Osteoblast (primary cell): Measurements from ENCODE around the gene CGREF1. TPM values are rescaled to one million over a fixed set of nuclear protein-coding genes. Genes with fewer than 3 reads are reported as not detected.
A peak's percentile ranks its signal among the peaks of the same experiment; 100 is the strongest.

Experiments
- DNase-seq: peaks from one replicate; pipeline ENCODE4 v3.0.0; 2011; ENCODE audit warnings: low spot score, mixed read lengths; ENCODE audit not compliant: insufficient read length; ENCODE audit errors: missing footprints
- H2AFZ ChIP-seq: 2 replicates; pipeline ENCODE4 v1.6.0; 2011; ENCODE audit warnings: mild to moderate bottlenecking, low read length
- H3K27ac ChIP-seq: 2 replicates; pipeline ENCODE4 v1.5.1; 2011; ENCODE audit warnings: mild to moderate bottlenecking, low read depth, low read length, moderate library complexity
- H3K27me3 ChIP-seq: 2 replicates; pipeline ENCODE4 v1.6.0; 2012; ENCODE audit warnings: mild to moderate bottlenecking, control low read depth, inconsistent platforms, low read length, moderate library complexity; ENCODE audit not compliant: insufficient read depth
- H3K36me3 ChIP-seq: 2 replicates; pipeline ENCODE4 v1.5.1; 2011; ENCODE audit warnings: mild to moderate bottlenecking, low read length, control low read depth, moderate library complexity; ENCODE audit not compliant: insufficient read depth
- H3K4me1 ChIP-seq: 2 replicates; pipeline ENCODE4 v1.5.1; 2011; ENCODE audit warnings: mild to moderate bottlenecking, low read length, control low read depth, moderate library complexity; ENCODE audit not compliant: insufficient read depth
- H3K4me2 ChIP-seq: 2 replicates; pipeline ENCODE4 v1.6.0; 2011; ENCODE audit warnings: mild to moderate bottlenecking, low read length; ENCODE audit not compliant: insufficient read depth
- H3K4me3 ChIP-seq: fragments of 200-600 bp; sonication (generic); 3 replicates; pipeline ENCODE4 v1.5.1; 2012; ENCODE audit warnings: mild to moderate bottlenecking, low read length, inconsistent platforms; ENCODE audit not compliant: insufficient read depth
- H3K79me2 ChIP-seq: 2 replicates; pipeline ENCODE4 v1.6.0; 2012; ENCODE audit warnings: mild to moderate bottlenecking, low read length, control low read depth, inconsistent platforms; ENCODE audit not compliant: insufficient read depth
- H3K9me3 ChIP-seq: 2 replicates; pipeline ENCODE4 v1.5.1; 2011; ENCODE audit warnings: low read depth, low read length, control low read depth
- H4K20me1 ChIP-seq: 2 replicates; pipeline ENCODE4 v1.6.0; 2012; ENCODE audit warnings: mild to moderate bottlenecking, low read length, control low read depth; ENCODE audit not compliant: insufficient read depth
- total RNA-seq: library from RNA; depleted of rRNA; stranded (reverse); fragments of >200 nt; gene quantifications from 2 replicates; pipeline ENCODE4 v1.2.3, GENCODE V29; 2012
- TF ChIP-seq, protein P1 (sequence below): IDR thresholded peaks from 2 replicates; pipeline ENCODE4 v1.5.1; 2011; ENCODE audit warnings: mild to moderate bottlenecking, low read depth, low read length, moderate library complexity; ENCODE audit errors: extremely low read depth

Gene CGREF1
- total RNA-seq, 1 donor = 14.5 TPM

GRCh38 chr2:27093430-27094352 is 25.2 kb downstream of the CGREF1 start:
- H3K27ac ChIP-seq = no peak overlapping the region
- H3K4me1 ChIP-seq = peaks cover 5% of the 10 kb centered on the region
- H3K9me3 ChIP-seq = no peaks in the 10 kb centered on the region
- H3K36me3 ChIP-seq = no peaks in the 10 kb centered on the region
- H2AFZ ChIP-seq = no peak overlapping the region
- DNase-seq = peak; percentile 64
- no peaks in the 10 kb centered on the region for H3K79me2 ChIP-seq
- TF ChIP-seq, protein P1, sequence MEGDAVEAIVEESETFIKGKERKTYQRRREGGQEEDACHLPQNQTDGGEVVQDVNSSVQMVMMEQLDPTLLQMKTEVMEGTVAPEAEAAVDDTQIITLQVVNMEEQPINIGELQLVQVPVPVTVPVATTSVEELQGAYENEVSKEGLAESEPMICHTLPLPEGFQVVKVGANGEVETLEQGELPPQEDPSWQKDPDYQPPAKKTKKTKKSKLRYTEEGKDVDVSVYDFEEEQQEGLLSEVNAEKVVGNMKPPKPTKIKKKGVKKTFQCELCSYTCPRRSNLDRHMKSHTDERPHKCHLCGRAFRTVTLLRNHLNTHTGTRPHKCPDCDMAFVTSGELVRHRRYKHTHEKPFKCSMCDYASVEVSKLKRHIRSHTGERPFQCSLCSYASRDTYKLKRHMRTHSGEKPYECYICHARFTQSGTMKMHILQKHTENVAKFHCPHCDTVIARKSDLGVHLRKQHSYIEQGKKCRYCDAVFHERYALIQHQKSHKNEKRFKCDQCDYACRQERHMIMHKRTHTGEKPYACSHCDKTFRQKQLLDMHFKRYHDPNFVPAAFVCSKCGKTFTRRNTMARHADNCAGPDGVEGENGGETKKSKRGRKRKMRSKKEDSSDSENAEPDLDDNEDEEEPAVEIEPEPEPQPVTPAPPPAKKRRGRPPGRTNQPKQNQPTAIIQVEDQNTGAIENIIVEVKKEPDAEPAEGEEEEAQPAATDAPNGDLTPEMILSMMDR = no peak
- H3K27me3 ChIP-seq = no peaks in the 10 kb centered on the region
- no peak overlapping the region for H3K4me2 ChIP-seq
- no peak overlapping the region for H3K4me3 ChIP-seq
- H4K20me1 ChIP-seq = no peaks in the 10 kb centered on the region

- Histone ChIP-seq H2AFZ (no peak overlapping the region), H3K27ac (no peak overlapping the region), H3K36me3 (no peaks in the 10 kb centered on the region), H3K9me3 (no peaks in the 10 kb centered on the region), H3K4me1 (peaks cover 5% of the 10 kb centered on the region), H3K27me3 (no peaks in the 10 kb centered on the region), H3K4me3 (no peak overlapping the region), H3K4me2 (no peak overlapping the region), H4K20me1 (no peaks in the 10 kb centered on the region), H3K79me2 (no peaks in the 10 kb centered on the region)
- peak; percentile 93 for DNase-seq
- TF ChIP-seq, protein P1 = no peak
Measured at GRCh38 chr2:27092696-27093429, 26.1 kb downstream of the CGREF1 start.

DNA sequence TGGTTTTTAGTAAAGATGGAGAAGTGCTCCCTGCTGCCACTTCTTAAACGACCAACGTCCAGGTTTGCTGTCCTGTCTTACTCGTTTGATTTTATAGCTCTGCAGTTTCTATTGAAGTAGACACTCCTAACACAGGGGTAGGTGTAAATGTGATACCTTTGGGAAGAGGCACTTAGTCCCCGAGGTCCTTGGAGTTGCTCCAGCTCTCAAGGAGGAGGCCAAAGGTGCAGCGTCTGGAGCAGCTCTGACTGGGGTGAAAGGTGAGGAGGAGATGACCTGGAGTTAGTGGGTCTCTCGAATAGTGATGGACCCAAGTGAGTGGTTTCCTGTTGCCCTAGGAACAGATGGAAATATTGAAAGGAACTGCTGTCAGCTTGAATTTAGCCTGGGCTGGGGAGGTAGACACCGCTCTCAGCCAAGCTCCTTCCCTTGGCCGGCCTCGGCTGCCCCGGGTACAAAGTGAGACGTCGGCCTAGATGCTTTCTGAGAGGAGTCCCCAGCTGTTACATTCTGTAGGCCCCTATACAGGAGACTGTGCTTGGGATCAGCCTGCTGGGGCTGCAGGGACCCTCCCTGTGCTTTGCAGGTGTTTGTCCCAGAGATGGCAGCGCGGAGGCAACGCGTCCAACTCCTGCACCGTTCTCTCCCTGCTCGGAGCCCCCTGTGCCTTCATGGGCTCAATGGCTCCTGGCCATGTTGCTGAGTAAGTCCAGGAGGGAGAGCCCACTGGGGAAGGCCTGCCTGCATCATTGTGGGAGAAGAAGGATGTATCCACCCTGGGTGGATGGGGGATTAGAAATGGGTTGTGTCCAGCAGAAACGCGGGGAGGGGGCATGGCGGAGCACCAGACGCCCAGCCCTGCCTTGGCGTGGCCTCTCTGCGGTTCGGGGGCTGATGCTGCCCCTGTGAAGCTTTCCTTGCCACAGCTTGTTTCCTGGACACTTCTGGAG is 26.9 kb downstream of the CGREF1 start:
- H3K4me1 ChIP-seq = peaks cover 5% of the 10 kb centered on the region
- peak; percentile 70 for DNase-seq
- no peaks in the 10 kb centered on the region for H3K27me3 ChIP-seq
- H3K79me2 ChIP-seq = no peaks in the 10 kb centered on the region
- H3K27ac ChIP-seq = no peak overlapping the region
- TF ChIP-seq, protein P1 = no peak
- H4K20me1 ChIP-seq = no peaks in the 10 kb centered on the region
- no peaks in the 10 kb centered on the region for H3K36me3 ChIP-seq
- H3K4me2 ChIP-seq = no peak overlapping the region
- no peaks in the 10 kb centered on the region for H3K9me3 ChIP-seq
- no peak overlapping the region for H2AFZ ChIP-seq
- H3K4me3 ChIP-seq = no peak overlapping the region
